HepG2 (cell line): ENCODE results near the gene UBE2H. TPM values are rescaled to one million over a fixed set of nuclear protein-coding genes. Genes with fewer than 3 reads are reported as not detected.

Experiments used
- ATAC-seq: fragments of 200-7000 bp; cut with Tn5 transposase; 3 replicates; pipeline ENCODE4 v1.9.1; 2020; ENCODE audit warnings: mild to moderate bottlenecking, moderate library complexity
- BruUV-seq: library from RNA; stranded (reverse); fragments of 400-500 nt; replicated peaks from 2 replicates; lab custom pipeline; 2021; lab: Mats Ljungman, UMichigan
- CTCF ChIA-PET: fragments of 300-600 bp; formaldehyde crosslinking; extraction: SDS; loops from one replicate; lab custom pipeline; 2021; ENCODE audit warnings: low total read pairs, inconsistent platforms, low intra/inter-chr PET ratio; lab: Yijun Ruan, JAX
- POLR2A ChIA-PET: fragments of 350-600 bp; sonication (Branson Sonifier 250); formaldehyde crosslinking; loops from one replicate; lab custom pipeline; 2020; ENCODE audit warnings: antibody characterized with exemption, inconsistent platforms; lab: Yijun Ruan, JAX
- DNase-seq: peaks from one replicate; pipeline ENCODE4 v3.0.0-alpha.2; 2015; ENCODE audit warnings: low spot score
- FAIRE-seq: peaks from 3 replicates; lab custom pipeline; 2011; peaks lifted over from hg19 to GRCh38; lab: Jason Lieb, UNC
- H2AFZ ChIP-seq: one replicate; pipeline ENCODE4 v1.6.1; 2011; ENCODE audit warnings: low read length, inconsistent platforms
- H3K27ac ChIP-seq: fragments of 300-600 bp; 3 replicates; pipeline ENCODE4 v1.8.0; 2011; ENCODE audit warnings: mixed run types, mild to moderate bottlenecking, mixed read lengths, low read length, inconsistent platforms; ENCODE audit not compliant: insufficient read depth; ENCODE audit errors: extremely low read length
- H3K27me3 ChIP-seq, 2 experiments: fragments of 200-600 bp in 1 of 2; 2 replicates in 1 of 2; 3 replicates in 1 of 2; pipeline versions ENCODE4 v1.6.0 to v1.8.0; 2011; ENCODE audit warnings: low read length in 2 of 2, mild to moderate bottlenecking in 2 of 2, moderate library complexity in 2 of 2, inconsistent platforms in 1 of 2; ENCODE audit not compliant: insufficient read depth in 2 of 2, control insufficient read depth in 1 of 2
- H3K36me3 ChIP-seq, 2 experiments: fragments of 200-600 bp in 1 of 2; replicated peaks in 1 of 2; 2 replicates in 1 of 2; 3 replicates in 1 of 2; pipeline versions ENCODE4 v1.5.1 to v1.8.0; 2011; ENCODE audit warnings: low read length in 2 of 2, inconsistent platforms in 1 of 2; ENCODE audit not compliant: insufficient read depth in 2 of 2, control insufficient read depth in 1 of 2
- H3K4me1 ChIP-seq: 2 replicates; pipeline ENCODE4 v1.5.1; 2012; ENCODE audit warnings: low read length, inconsistent platforms; ENCODE audit not compliant: insufficient read depth
- H3K4me2 ChIP-seq: 2 replicates; pipeline ENCODE4 v1.6.0; 2011; ENCODE audit warnings: low read depth, low read length, inconsistent platforms
- H3K4me3 ChIP-seq, 3 experiments: fragments of 200-600 bp in 1 of 3; sonication (generic), shearing (Covaris generic) in 1 of 3; replicated peaks in 1 of 3; 2 replicates each; pipeline ENCODE4 v1.5.1; 2011 to 2016; ENCODE audit warnings: low read length in 3 of 3, inconsistent platforms in 2 of 3, low read depth in 2 of 3, mild to moderate bottlenecking in 2 of 3, control low read depth in 1 of 3, mixed read lengths in 1 of 3; ENCODE audit not compliant: insufficient read depth in 1 of 3
- H3K79me2 ChIP-seq: one replicate; pipeline ENCODE4 v1.6.1; 2011; ENCODE audit warnings: low read length, inconsistent platforms; ENCODE audit not compliant: insufficient read depth
- H3K9ac ChIP-seq: 2 replicates; pipeline ENCODE4 v1.6.0; 2011; ENCODE audit warnings: mild to moderate bottlenecking, low read depth, low read length, inconsistent platforms; ENCODE audit not compliant: insufficient read depth
- H3K9me3 ChIP-seq: 2 replicates; pipeline ENCODE4 v1.5.1; 2012; ENCODE audit warnings: mild to moderate bottlenecking, low read length
- H4K20me1 ChIP-seq: 2 replicates; pipeline ENCODE4 v1.6.0; 2011; ENCODE audit warnings: inconsistent platforms, mild to moderate bottlenecking, low read length, moderate library complexity; ENCODE audit not compliant: insufficient read depth
- GABPB1 ChIP-seq: IDR thresholded peaks from 2 replicates; pipeline ENCODE4 v1.6.1; 2016; ENCODE audit warnings: mild to moderate bottlenecking, missing genetic modification reagents, moderate library complexity, missing compliant biosample characterization
- JUNB ChIP-seq: sonication (generic); formaldehyde crosslinking; IDR thresholded peaks from 2 replicates; pipeline ENCODE4 v1.8.0; 2022; ENCODE audit warnings: missing genetic modification reagents, mild to moderate bottlenecking, borderline replicate concordance
- PHF5A ChIP-seq: IDR thresholded peaks from one replicate; pipeline ENCODE4 v1.6.1; 2018; ENCODE audit warnings: low read depth, missing genetic modification reagents; ENCODE audit not compliant: unreplicated experiment
- ZNF720 ChIP-seq: sonication (generic); formaldehyde crosslinking; IDR thresholded peaks from 2 replicates; pipeline ENCODE4 v1.4.0; 2020; ENCODE audit warnings: missing genetic modification reagents
- whole genome bisulfite sequencing: methylation state at CpG from one replicate; pipeline ENCODE4 v1.1.6; 2017; ENCODE audit warnings: low lambda C conversion rate; 5-methylcytosine and 5-hydroxymethylcytosine counted together
- in situ Hi-C: cut with HindIII; loops from 2 replicates; pipeline ENCODE4 v1.10.0; 2017; ENCODE audit warnings: low pct_unique_long_range_greater_than_20kb; ENCODE audit not compliant: extremely low pct_ligation_motif_present
- intact Hi-C: fragments of 100-400 bp; cut with micrococcal nuclease; formaldehyde crosslinking; loops from one replicate; pipeline ENCODE4 v1.10.0; 2022; ENCODE audit not compliant: unreplicated experiment
- polyA plus RNA-seq, 8 experiments: library from polyadenylated mRNA; depleted of rRNA in 3 of 8; stranded (reverse) in 7 of 8; unstranded in 1 of 8; fragments of >200 nt; fragmentation: Illumina TruSeq in 4 of 8; extraction: Trizol in 4 of 8; gene quantifications; 2 replicates each; pipeline versions ENCODE4 v1.2.1 to v1.2.3, GENCODE V29; 2011 to 2016; ENCODE audit warnings: low read depth in 4 of 8, missing spikeins in 1 of 8, mixed read lengths in 1 of 8; ENCODE audit not compliant: insufficient read depth in 1 of 8
- total RNA-seq, 5 experiments: library from RNA; depleted of rRNA; stranded (reverse); fragments of >200 nt; fragmentation: Illumina TruSeq; extraction: Trizol; gene quantifications; 2 replicates each; pipeline ENCODE4 v1.2.3, GENCODE V29; 2016; ENCODE audit warnings: low read depth in 1 of 5
- TF ChIP-seq, protein P1 (sequence below): sonication (generic); formaldehyde crosslinking; IDR thresholded peaks from 2 replicates; pipeline ENCODE4 v1.5.0; 2020; ENCODE audit warnings: mild to moderate bottlenecking, missing genetic modification reagents, moderate library complexity

UBE2H gene
- total and polyA plus RNA-seq, 2 of the 13 experiments (the other 11 are each of a cell fraction or from before 2014, with no cell fraction given), result 15.5 to 40.1 TPM

DNA sequence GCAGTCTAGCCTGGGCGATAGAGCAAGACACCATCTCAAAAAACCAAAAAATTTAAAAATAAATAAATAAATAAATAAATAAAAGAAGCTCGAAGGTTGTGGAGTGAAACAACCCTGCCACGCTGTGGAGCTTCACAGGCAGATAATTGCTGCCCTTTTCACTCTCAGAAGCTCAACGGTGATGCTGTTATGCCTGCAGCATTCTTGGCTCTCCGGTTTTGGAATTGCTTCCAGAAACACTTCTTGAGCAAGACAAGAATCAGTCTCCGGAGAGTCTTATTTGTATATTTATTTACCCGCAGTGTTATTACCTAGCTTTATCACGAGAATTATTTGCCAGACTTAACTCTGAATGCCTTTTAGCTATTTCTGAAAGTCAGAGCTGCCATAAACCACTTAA lies 40.5 kb upstream of the UBE2H start:
- H3K27me3 ChIP-seq, result no peaks in the 10 kb centered on the region
- H2AFZ ChIP-seq, result no peak overlapping the region
- H3K9ac ChIP-seq, result no peak overlapping the region
- H3K9me3 ChIP-seq, result no peaks in the 10 kb centered on the region
- DNase-seq, result no peak
- BruUV-seq, result no TSS peak
- WGBS, result 31% methylated on average over 8 of the region's 8 CpGs
- intact Hi-C loops, result loop anchor here (5.0 kb wide), 1 partner anchor 46 kb away; no protein-coding TSS in a partner anchor
- no peaks in the 10 kb centered on the region for H3K79me2 ChIP-seq
- no peak overlapping the region for H3K4me2 ChIP-seq
- ChIA-PET CTCF (no interaction called here), POLR2A (interaction anchor here (0.6 kb wide), 1 partner anchor 19 kb away, joined by 3 read pairs; no protein-coding TSS in a partner anchor)
- no peak overlapping the region for H3K4me3 ChIP-seq
- no peak for ATAC-seq
- no peaks in the 10 kb centered on the region for H4K20me1 ChIP-seq
- no peak for FAIRE-seq
- H3K4me1 ChIP-seq, result peaks cover 25% of the 10 kb centered on the region
- no peaks in the 10 kb centered on the region for H3K36me3 ChIP-seq
- no peak overlapping the region for H3K27ac ChIP-seq
- in situ Hi-C loops, result no loop called here
- no peak for TF ChIP-seq ZNF720
- TF ChIP-seq GABPB1, result no peak
- TF ChIP-seq, protein P1, sequence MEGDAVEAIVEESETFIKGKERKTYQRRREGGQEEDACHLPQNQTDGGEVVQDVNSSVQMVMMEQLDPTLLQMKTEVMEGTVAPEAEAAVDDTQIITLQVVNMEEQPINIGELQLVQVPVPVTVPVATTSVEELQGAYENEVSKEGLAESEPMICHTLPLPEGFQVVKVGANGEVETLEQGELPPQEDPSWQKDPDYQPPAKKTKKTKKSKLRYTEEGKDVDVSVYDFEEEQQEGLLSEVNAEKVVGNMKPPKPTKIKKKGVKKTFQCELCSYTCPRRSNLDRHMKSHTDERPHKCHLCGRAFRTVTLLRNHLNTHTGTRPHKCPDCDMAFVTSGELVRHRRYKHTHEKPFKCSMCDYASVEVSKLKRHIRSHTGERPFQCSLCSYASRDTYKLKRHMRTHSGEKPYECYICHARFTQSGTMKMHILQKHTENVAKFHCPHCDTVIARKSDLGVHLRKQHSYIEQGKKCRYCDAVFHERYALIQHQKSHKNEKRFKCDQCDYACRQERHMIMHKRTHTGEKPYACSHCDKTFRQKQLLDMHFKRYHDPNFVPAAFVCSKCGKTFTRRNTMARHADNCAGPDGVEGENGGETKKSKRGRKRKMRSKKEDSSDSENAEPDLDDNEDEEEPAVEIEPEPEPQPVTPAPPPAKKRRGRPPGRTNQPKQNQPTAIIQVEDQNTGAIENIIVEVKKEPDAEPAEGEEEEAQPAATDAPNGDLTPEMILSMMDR (CRISPR knock-in tag), result 0 out of 2 replicates have a peak, but pooled peaks have one; percentile 6
- TF ChIP-seq PHF5A (CRISPR knock-in tag), result no peak
- no peak for TF ChIP-seq JUNB
